NCI-H2196 (cell line): ENCODE data around the gene CIITA.
"Not testable (repeated sequence)": the region's sequence is repeated elsewhere in the genome, so short reads cannot be mapped to it uniquely, and the experiment has no call there.

Experiments
- DNase-seq: peaks from one replicate; lab custom pipeline; 2025; ENCODE audit not compliant: unreplicated experiment; lab: John Stamatoyannopoulos, UW

CIITA gene

DNA sequence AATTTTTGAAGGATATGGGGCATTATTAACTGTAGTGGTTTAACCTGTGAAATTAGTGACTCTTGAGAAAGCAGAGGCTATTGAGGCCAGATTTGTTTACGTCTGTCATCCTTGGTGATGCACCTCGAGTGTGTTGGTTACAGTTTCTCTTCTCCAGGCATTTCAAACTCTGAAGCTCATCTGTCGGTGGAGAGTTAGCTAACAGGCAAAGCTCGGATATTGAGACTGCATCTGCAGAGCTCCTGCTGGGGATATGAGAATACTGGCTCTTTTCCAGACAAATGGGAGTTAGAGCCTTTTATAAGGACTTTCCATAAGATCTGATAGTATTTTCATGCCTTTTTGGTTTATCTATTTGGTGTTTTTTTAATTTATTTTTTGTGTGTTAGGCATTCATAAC, 74.0 kb downstream of the CIITA start:
- no peak for DNase-seq

- no peak for DNase-seq
Measured at GRCh38 chr16:10954903-10955302, 77.9 kb downstream of the CIITA start.

DNA sequence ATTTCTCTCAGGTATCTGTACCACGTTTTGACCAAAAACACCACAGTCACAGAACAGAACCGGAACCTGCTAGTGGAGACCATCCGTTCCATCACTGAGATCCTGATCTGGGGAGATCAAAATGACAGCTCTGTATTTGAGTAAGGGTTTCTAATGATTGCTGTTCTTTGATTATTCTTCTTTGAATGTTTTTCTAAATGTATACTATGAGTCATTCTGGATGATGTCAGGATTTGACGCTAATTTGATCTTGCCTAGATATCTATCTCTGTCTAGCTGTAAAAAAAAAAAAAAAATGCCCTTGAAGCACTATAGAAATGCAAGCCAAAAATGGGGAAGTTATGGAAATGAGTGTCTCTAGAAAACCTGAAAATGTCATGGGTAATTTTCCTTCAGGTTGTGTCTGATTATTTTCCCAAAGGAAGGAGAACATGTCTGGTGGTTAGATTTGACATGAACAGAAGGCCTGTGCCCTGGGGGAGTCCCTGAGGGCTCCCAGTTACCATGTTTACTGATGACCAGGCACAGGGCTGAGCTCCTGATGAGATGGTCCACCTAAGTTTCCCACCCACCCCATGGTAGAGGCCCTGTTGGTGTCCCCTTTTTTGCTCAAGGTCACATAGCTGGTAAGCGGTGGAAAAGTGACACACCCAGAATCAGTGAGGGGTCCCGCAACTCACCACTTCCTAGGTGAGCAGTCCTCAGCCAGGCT, 80.9 kb downstream of the CIITA start:
- no peak for DNase-seq

GRCh38 chr16:10959161-10959560, 82.2 kb downstream of the CIITA start:
- DNase-seq: no peak

- DNase-seq: no peak
Measured at GRCh38 chr16:10961231-10961630, 84.2 kb downstream of the CIITA start.

- peak; percentile 85 for DNase-seq
Measured at GRCh38 chr16:10964039-10964890, 87.3 kb downstream of the CIITA start.

GRCh38 chr16:10964891-10965326, 87.9 kb downstream of the CIITA start:
- DNase-seq: no peak

GRCh38 chr16:10965440-10966061, 88.5 kb downstream of the CIITA start:
- no peak for DNase-seq

DNA sequence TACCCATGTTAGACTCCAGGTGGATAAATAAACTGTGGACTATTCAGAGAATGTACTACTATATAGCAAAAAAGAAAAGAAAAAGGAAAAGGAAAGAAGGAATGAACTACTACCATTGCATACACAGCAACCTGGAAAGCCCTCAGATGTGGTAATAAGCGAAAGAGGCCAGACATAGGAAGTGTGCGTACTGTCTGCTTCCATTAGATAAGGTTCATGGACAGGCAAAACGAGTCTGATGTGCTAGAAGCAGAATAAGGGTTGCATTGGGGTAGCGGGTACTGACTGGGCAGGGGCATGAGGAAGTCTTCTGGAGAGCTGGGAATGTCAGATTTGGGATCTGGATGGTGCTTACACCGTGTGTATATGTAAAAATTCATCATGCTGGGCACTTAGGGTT, 89.1 kb downstream of the CIITA start:
- no peak for DNase-seq

DNA sequence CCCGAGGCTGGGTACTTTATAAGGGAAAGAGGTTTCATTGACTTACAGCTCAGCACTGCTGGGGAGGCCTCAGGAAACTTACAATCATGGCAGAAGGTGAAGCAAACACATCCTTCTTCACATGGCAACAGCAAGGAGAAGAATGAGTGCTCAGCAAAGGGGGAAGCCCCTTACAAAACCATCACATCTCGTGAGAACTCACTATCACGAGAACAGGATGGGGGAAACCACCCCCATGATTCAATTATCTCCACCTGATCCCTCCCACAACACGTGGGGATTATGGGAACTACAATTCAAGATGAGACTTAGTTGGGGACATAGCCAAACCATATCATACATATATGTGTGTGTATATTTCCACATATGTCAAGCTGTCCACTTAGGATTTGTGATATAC, 89.6 kb downstream of the CIITA start:
- DNase-seq: not testable (repeated sequence)

GRCh38 chr16:10967986-10968385, 91.0 kb downstream of the CIITA start:
- no peak for DNase-seq

- DNase-seq: no peak
Measured at GRCh38 chr16:10968498-10968897, 91.5 kb downstream of the CIITA start.

GRCh38 chr16:10969615-10970014, 92.6 kb downstream of the CIITA start:
- DNase-seq: no peak

DNA sequence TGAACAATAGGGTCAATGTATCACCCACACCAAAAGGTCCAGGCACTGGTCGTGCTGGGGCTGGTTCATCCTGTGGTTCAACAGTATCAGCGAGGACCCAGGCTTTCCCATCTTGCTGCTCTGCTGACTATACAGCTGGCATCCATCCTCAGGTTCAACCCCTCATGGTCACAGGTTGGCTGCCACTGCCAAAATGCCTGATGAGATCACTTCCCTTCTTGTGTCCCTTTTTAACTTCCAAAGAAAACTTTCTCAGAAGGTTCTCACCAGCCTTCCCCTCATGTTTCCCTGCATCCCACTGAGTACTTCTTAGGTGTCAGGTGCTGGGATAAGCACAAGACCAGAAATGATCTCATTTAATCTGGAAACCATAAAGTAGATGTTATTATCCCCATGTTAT, 93.1 kb downstream of the CIITA start:
- DNase-seq: no peak

- DNase-seq: peak; percentile 67
Measured at GRCh38 chr16:10971560-10971961, 94.6 kb downstream of the CIITA start.

DNA sequence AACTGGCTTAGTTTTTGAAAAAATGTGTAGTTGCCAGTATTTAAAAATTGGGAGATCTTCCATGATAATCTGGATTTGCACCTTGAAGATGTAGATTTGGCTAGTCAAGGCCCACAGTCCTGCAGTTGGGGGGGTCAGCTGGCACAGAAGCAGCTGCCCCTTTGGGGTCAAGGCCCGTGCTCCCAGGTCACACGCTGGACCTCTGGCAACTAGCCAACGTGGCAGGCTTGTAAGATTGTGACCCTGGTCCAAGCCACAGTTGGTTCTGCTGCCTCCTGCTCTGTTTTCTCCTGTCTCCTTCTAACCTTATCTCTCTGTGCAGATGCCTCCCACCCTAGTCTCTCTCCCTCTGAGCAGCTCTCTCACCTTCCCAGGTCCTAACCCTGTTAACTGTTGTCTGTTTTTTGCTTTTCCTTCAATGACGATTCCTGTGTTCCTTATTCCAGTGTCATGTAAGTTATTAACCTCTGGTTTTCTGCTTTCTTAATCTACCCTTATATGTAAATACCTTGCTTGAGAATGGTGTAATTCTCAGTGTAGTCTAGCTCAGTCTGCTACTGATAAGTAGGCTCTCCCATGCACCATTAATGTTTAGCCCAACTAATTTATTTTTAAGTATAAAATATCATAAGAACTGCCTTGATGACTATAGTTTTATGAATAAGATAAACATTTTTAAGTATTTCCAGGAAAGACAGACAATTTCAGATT, 95.3 kb downstream of the CIITA start:
- no peak for DNase-seq

DNA sequence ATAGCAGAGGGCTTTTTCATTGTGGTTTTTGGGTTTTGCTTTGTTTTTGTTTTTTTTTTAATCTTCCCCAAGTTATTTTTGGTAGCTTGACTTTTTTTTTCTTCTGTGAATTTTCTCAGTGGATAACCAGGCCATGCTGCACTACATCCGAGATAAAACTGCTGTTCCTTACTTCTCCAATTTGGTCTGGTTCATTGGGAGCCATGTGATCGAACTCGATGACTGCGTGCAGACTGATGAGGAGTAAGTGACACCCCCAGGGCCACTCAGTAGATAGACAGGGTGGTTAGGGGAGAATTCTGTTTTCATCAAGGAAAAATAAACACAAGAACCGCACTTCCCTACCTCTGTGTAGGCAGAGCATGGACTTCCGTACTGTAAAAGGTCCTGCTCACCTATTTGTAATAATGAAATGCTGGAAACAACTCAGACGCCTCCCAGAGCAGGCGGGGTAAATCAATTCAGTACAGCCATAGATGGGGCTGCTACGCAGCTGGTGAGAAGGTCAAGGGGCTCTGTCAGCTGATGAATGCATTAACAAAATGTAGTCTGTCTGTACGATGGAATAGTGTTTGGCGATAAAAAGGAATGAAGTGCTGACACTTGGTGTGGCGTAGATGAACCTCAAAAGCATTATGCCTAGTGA, 95.9 kb downstream of the CIITA start:
- DNase-seq: no peak

DNA sequence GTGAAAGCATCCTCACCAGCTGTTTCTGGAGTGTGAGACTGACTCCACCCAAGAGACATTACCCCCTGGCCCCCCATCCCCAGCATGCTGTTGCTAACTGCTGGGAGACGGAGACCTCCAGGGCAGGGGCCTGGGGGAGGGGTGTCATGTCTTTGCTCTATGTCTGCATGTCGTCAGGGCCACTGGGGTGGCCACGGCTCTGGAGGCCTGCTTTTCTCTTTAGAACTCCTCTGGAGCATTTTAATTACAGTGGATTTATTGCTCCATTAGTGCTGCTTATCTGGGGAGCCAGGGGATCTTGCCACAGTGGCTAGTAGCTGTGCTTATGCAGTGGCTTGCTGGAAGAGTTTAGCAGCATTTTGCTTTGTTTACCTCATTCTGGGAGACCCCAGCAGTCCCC, 99.6 kb downstream of the CIITA start:
- DNase-seq: no peak

- DNase-seq: no peak
Measured at GRCh38 chr16:10978124-10978523, 101.1 kb downstream of the CIITA start.

- no peak for DNase-seq
Measured at GRCh38 chr16:10978871-10979446, 102.0 kb downstream of the CIITA start.
